HG03460 (cell line): ENCODE data around the gene CHRNA4.

ENCODE experiments used
- ATAC-seq: cut with Tn5 transposase; IDR thresholded peaks from one replicate; pipeline ENCODE4 v1.9.1; 2021; ENCODE audit not compliant: unreplicated experiment

CHRNA4 gene

DNA sequence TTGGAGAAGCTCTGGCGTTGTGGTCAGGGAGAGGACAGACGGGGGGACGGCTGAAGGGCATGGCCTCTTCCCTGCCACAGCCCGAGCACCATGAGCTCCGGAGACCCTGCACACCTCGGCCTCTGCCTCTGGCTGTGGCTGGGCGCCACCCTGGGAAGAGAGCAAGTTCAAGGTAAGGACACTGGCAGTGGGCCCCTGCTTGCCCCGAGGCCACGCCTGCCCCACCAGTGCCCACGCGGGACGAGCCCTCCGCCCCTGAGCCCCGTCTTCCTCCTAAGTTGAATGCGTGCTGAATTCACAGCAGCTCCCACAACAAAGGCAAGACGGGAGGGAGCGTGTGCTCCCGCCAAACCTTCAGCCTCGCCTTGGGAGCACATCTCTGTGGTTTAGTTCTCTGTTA, 66.1 kb downstream of the CHRNA4 start:
- no peak for ATAC-seq

- ATAC-seq: no peak
Measured at GRCh38 chr20:63294536-63294900, 66.6 kb downstream of the CHRNA4 start.

DNA sequence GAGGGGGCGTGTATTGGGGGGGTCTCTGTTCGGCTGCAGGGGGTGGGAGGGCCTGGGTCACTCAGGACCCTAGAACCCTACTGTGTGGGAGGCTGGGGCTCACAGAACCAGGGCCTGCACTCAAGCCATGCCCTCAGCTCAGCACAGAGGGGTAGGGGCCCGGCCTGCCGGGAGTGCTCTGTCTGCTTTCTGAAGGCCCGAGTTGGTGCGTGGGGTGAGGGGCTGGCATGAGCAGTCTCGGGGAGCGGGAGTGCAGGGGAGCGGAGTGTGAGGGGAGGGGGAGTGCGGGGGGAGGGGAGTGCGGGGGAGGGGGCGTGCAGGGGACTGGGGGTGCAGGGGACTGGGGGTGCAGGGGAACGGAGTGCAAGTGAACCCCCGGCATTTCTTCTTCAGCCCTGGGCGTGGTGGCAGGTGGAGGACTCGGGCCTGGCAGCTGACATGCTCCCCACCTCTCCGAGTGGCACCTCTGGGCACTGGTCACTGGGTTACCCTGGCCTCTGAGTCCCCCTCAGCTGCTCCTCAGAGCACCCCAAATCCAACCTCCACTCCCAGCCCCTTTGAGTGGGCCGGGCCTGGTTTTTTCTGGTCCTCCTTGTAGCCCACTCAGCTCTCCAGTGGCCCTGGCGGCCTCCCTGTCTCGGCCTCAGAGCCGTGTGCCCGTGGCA, 67.1 kb downstream of the CHRNA4 start:
- ATAC-seq: no peak

GRCh38 chr20:63293456-63293855, 67.7 kb downstream of the CHRNA4 start:
- no peak for ATAC-seq
